ENCODE data around the gene COX17.
"Not testable (repeated sequence)": the region's sequence is repeated elsewhere in the genome, so short reads cannot be mapped to it uniquely, and the experiment has no call there.

Gene COX17, protein sequence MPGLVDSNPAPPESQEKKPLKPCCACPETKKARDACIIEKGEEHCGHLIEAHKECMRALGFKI

DNA sequence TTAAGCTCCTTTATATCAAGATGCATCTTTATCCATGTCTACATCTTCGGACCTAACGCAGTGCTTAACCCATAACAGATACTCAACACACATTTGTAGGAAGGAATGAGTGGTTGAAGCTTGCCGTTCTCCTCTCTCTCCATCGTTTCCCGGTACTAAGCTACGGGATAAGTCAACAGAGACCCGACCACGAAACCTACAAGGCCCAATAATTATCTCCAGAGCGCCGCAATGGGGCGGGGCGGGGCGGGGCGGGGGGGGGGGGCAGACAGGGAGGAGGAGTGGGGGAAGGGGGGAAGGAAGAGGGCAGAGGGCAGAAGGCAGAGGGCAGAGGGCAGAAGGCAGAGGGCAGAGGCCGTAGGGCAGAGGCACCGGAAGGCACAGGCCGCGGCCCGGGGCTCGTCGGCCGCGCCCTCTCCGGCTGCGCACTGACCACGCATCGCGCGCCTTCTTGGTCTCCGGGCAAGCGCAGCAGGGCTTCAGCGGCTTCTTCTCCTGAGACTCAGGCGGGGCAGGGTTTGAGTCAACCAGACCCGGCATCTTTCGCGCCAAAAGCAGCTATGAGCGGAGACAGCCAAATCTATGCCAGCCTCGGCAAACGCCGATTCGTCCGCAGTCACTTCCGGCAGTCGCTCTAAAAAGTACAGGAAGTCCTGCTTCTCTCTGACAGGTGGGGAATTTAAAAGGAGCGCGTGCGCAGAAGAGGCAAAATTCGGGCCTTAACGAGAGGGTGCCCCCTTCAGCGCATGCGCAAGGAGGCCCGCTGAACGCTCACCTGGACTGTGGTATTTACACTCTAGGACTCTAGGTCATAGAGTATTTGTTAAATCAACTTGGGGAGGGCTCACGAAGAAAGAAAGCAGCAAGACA, at the start of gene COX17:
Gene COX17, minus strand, starts transcription at position 636 of the 870 bp plus-strand sequence. Its CDS starts 96 bp downstream, at position 540.
- DNase-seq (ENCODE audit: low spot score), result peak; percentile 97

DNA sequence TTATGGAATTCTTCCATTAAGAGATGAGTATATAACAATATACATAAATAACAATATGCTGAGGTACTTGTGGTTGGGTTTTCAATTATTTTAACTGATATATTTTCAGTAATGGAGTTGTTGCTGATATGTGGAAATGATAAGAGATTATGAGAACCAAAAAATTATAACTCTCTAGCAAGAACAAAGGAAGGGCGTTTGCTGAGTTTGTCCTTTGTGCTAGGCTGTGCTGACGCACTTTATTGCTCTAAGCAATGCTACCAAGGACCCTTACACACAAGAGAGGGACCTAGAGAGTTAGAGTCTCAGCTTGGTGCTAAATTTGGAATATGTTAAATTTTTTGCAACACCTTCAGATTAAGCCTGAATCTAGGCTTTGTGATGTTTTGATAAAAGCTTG, 49.7 kb upstream of the COX17 start:
- DNase-seq (ENCODE audit: low spot score), result no peak

DNA sequence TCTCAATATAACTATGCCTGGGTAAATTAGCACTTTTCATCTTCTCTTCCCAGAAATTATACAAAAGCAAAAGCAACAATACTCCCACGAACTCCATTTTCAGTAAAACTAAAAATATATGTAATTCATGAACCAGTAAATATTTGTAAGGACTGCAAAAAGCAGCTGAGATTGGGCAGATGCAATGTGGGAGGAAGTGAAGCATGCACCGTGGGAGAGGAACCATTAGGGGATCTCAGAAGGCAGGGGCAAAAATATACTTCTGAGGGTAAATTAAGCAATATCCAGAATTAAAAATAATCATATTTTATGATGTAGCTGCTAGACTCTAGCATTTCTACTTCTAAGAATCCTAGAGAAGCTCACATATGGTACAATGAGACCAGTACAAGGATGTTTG, 45.8 kb upstream of the COX17 start:
- no peak for DNase-seq (ENCODE audit: low spot score)

DNA sequence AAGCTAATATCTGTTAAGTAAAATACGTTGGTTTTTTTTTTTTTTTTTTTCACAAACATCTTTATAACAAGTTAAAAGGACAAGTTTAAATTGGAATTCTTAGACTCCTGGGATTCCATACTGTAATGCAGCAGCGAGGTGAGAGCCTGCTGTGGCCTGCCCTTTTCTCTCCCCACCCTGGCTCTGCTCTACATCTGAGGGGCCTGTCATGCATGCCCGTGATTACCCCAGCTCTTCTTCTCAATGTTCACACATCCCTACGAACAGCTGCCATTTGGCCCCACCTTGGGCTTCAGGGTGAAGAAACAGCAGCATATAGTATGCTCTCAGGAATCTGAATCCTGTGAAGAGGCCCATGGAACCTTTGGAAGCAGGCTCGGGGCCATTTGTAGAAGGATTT, 40.3 kb upstream of the COX17 start:
- no peak for DNase-seq (ENCODE audit: low spot score)

DNA sequence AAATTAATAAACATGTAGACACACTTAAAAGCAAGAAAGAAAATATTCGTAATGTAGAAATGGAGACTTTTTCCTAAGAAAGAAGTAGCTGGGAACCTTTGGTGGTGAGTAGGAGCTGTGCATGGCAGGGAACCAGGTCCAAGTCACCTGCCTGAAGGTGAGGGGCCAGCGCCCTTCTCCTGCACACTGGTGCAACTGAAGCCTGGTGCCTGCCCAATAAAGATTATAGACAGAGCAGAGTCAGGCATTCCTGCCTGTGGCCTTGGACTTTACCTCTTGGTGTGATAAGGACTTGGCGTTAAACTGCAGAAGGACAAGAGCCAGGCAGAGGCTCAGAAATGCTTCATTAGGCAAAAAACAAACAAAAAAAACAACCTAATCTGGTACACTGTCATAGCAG, 39.8 kb upstream of the COX17 start:
- DNase-seq (ENCODE audit: low spot score), result no peak

DNA sequence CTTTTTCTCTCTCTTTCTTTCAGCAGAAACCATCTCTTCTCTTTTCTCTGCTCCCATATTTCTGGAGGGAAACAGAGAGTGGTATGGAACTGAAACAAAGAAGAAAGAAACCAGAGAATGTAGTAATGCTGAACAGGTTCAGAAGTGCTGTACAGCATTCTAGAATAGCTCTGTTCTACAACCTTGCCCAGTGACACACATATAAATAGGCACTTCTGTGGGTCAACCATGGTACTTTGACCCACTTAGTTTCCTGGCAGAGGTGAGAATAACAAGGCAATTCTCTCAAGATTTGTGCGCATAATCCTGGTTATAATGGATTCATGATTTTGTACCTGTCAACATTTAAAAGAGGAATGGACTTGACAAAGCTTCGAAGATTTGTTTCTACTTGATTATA, 37.9 kb upstream of the COX17 start:
- DNase-seq (ENCODE audit: low spot score), result no peak

DNA sequence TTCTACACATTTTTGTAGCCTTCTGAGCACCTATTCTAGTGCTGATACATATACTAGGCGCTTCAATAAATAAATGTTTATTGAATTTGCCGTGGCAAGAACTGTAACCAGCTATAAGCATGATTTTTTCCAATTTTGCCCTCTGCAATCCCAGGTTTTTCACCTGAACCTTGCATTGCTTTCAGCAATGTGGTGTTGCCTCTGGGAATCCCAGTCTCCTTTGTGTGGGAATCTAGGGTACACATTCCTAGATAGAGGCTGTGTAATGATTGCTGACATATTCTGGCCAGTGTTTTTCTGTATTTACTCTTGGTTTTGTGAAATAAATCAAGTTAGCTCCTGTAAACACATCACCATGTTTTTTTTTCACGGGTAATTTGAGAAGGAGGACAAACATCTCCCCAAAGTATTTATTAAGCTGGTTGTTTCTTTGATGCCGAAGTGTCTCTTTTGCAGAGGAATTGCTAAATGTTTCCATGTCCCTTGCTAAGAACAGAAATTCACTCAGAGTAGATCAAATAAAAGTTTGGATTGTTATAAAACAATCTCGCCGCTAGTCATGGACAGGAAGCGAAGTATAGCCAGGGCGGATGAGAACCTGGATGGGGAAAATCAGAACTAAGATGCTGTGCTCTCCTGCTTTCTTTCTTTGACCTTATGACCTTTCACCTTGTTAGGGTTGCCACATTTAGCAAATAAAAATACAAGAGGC, 26.8 kb upstream of the COX17 start:
- DNase-seq (ENCODE audit: low spot score), result no peak

DNA sequence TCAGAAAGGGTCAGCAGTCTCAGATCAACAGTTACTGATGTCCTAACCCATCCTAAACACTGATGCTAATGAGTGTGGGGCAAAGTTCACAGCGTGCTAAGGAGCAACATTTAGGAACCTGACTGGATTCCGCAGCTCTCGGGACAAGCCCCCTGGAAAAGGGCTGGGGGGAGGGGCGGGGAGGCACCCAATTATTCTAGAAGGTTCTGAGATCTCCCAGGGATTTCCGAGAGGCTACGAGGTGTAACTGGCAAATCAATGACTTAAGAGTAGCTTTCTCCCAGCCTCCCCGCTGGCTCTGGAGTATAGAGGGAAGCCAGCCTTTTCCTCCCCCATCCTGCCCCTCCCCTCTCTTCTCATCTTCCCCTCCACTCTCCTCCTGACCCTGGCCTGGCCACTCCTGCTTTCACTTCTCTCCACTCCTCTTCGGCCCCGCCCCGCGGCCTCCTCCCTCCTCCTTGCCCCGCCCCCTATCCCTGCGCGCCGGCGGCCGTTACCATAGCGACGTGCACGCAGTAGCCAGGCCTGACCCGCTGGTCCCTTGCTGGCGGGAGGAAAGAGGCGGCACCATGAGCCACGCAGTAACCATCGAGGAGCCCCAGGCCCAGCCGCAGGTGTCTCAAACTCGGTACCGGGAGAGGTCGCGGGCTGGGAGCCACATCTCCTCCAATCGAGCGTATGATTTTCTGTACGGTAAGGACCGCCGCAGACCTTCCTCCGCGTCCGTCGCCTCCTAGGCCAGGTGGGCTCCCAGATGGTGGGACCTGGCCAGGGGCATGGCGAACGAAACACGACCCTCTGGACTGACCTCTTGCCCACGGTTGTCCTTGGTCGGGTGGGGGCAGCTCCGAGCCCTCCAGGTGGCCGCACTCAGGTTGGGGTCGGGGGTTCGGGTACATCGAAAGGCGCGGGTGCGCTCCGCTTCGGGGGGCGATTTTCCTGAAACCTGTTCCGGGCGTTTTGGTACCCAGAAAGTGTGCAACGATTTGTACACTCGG, 25.6 kb upstream of the COX17 start, which contains the start of gene CFAP91:
Gene CFAP91, plus strand, starts transcription at position 493 of the 998 bp plus-strand sequence. Its CDS starts 77 bp downstream, at position 570.
- peak; percentile 99 for DNase-seq (ENCODE audit: low spot score)

DNA sequence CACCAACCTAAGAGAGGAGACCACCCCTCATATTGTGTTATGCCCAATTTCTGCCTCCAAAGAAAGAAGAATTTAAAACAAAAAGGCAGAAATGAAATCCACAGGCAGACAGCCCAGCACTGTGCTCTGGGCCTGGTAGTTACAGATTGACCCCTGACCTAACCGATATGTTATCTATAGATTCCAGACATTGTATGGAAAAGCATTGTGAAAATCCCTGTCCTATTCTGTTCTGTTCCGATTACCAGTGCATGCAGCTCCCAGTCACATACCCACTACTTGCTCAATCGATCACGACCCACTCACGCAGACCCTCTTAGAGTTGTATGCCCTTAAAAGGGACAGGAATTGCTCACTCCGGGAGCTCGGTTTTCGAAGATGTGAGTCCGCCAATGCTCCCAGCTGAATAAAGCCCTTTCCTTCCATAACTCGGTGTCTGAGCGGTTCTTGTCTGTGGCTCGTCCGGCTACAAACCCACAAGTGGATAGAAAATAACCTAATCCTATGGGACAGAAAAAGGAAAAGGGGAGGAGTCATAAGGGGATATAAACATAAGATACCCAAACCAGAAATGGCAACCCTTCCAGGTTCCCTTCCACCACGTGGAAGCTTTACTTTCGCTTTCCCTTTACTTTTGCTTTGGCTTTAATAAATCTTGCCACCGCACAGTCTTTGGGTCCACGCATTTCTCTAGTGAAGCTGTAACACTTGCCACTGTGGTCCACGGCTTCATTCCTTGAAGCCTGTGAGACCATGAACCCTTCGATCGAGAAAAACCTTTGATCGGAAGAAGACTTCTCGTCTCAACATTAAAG, 23.9 kb upstream of the COX17 start:
- no peak for DNase-seq (ENCODE audit: low spot score)

DNA sequence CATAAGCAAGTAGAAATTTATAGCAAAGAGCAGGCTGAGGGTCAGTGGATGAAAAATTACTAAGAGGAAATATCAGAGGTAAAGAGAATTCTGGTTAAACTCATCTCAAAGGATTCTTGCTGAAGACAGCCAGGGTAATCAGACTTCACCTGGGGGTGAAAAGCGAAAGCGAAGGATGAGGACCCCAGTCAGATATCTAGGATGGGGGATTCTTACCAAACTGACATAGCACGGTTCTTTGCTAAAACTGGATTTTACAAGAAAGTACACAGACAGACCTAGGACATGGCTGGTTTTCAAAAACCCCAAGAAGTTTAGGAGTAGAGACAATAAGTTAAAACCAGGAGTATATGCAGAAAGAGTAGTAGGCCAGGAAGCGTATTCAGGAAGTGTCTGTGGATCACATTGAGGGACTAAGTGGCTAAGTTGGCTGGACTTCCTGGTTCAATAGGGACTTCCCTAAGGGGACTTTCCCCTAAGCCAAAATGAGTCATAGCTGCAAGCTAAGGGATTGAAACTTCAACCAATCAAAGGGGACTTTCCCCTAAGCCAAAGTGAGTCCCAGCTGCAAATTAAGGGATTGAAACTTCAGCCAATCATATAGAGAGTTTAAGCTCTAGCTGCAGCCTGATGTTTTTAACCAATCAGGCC, 23.2 kb upstream of the COX17 start:
- no peak for DNase-seq (ENCODE audit: low spot score)

DNA sequence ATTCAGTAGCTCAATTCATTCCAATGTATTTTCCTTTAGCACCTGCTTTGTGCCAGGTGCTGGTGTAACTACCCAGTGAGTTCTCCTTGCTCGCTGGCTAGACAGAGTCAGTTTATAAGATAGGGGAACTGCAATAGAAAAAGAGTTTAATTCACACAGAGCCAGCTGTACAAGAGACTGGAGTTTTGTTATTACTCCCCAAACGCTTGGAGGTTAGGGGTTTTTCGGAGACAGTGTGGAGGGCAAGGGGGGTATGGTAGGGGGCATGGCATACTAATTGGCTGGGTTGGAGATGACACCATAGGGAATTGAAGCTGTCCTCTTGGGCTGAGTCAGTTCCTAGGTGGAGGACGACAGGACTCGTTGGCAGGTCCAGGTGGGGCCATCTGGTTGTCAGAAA, 20.2 kb upstream of the COX17 start:
- DNase-seq (ENCODE audit: low spot score), result no peak

DNA sequence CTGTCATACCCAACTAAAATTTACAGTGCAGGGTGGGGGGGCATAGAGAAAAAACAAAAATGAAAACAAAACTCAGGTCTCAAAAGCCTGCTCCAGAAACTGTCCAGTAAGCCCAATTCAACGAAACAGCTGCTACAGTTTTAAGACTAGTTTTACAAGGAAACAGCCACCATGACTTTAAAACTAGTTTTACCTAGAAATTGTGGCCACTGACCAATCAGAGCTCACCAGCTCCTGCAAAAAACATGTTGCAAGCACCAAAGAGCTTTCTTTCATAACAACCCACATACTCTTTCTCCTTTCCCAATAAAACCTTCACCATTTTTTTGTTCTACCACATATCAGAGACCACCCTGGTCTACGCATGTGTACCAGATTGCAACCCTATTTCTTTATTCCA, 18.3 kb upstream of the COX17 start:
- peak; percentile 15 for DNase-seq (ENCODE audit: low spot score)

DNA sequence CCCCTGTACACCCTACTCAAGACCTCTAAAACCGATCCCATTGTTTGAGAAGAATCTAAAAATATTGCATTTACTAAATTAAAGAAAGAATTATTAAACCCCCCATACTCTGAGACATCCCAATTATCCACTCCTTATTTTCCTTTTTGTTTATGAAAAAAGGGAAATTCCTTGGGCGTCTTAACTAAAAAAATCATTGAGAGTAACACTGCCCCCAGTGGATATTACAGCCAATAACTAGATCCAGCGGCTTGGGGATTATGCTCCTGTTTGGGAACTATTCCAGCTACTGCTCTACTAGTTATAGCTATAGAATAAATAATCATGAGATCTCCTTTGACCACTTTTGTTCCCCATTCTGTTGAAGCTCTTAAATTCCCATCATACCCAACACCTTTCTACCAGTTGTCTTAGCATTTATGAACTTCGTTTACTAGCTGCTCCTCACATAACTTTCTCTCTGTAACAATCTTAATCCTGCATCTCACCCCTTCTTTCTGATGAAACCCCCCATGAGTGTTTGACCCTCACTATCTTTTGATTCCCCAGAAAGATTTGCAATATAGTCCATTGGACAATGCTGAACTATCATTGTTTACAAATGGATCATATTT, 12.9 kb upstream of the COX17 start:
- peak; percentile 52 for DNase-seq (ENCODE audit: low spot score)

DNA sequence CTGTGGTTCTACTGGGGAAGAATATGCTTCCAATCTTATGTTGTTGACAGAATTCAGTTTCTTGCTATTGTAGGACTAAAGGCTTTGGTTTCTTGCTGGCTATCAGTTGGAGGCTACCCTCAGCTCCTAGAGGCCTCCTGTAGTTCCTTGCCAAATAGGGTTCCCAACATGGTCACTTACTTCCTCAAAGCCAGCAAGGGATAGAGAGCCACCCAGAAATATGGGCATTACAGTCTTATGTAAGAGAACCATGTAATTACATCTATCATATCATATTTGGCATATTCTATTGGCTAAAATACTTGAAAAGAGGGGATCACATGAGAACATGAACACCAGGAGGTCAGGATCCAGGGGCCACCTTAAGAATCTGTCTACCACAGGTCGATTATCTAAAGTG, 6.2 kb upstream of the COX17 start:
- no peak for DNase-seq (ENCODE audit: low spot score)

DNA sequence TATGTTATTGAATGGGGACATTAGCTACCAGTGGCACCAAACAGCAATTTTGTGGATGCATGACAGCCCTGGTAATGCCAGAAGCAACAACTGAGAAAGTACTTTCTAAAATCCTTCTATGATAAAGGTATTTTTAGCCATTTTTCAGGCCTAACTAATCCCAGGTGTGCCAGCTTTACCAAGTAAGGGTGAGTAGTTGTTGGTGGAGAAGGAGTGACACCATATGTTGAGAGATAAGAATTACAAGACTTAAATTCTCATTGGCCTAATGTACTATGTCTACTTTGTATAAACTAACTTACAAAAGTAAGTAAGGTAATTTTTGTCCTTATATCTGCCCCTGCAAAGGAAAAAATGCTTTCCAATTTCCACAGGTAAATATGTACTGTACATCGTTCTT, 4.1 kb upstream of the COX17 start:
- peak; percentile 57 for DNase-seq (ENCODE audit: low spot score)

DNA sequence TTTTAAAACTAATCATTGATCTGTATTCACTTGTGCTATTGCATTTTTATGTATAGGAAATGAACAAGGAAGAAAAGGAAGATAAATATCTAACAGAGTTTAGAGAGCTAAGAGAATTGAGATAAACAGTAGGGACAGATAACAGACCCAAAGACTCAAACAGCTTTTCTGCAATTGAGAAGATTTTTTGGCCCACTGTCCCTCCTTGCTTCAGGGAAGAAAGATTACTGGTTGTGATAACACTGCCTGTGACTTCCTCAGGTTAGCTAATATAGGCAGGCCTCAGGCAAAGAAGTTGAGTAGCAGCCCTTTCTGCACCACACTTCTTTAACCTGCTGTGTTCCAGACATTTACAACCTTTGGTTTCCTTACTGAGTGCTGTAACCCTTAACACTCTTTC, 2.7 kb upstream of the COX17 start:
- DNase-seq (ENCODE audit: low spot score), result no peak

DNA sequence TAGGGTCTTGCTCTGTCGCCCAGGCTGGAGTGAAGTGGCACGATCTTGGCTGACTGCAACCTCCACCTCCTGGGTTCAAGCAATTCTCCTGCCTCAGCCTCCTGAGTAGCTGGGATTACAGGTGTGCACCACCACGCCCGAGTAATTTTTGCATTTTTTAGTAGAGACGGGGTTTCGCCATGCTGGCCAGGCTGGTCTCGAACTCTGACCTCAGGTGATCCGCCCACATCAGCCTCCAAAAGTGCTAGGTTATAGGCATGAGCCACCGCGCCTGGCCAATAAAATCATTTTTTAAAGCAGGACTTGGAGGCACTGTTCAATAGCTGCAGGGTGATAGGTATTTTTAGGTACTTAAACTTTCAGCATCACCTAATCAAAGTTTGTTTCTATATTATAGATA, 1.0 kb upstream of the COX17 start:
- not testable (repeated sequence) for DNase-seq (ENCODE audit: low spot score)

DNA sequence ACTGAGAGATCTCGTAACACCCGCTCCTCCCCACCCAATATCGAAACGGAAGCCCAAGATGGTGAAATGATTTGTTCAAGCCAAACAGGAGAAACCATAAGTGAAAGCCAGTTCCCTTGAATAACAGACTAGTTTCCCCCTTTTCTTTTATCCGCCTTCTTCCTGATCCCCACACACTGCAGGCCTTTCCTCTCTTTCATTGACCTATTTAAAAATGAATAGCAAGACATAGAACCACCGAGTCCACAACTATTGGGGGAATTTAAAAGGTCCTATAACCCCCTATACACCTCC, 382 bp upstream of the COX17 start:
- no peak for DNase-seq (ENCODE audit: low spot score)

DNA sequence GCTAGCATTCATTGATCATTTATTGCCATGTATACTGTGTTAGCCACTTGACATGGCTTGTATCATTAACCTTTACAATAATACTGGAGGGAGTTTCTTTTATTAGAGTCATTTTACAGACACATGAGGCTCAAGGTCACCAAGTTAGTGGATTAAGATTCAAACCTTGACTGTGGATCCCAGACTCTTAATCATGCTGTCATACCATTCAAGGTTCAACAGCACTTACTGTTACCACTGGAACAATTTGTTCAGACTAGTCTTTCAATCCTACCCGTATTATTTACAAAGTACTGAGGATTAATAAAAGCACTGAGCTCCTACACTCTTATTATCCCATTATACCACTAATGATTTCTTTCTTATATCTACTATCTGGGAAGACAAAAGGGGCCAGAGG, 1.2 kb downstream of the COX17 start:
- DNase-seq (ENCODE audit: low spot score), result no peak

DNA sequence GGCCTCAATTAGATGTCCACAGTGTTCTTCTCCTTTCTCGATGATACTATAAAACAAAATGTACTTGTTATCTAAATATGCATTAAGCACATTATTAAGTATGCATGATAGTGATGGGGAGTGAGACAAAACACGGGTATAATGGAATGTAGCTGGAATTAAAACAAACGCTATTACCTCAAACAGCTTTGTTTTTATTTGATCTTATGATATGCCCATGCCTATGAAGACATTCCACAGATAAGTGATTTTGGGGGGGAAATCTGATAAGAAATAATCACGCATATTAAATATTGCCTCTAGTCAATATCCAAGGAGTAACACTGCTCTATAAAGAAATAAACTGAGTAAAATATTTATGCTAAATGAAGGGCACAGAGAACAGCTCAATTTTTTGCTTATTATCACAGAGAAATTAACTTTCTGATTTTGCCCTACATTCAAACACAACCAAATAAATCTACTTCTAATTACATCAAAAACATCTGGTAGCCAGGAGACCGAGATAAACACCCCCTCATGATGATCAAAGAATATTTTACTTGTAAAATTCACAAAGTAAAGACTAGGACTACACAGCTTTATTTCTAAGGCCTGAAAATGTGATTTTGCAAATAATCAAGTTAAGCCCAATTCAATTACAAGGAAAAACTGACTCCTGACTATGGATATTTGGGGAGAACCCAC, 1.9 kb downstream of the COX17 start:
- DNase-seq (ENCODE audit: low spot score), result no peak

Measured in AG20443 (cell line).